HG03066 (cell line): ENCODE results near the gene UBE2E2.
"Not testable (repeated sequence)": the region's sequence is repeated elsewhere in the genome, so short reads cannot be mapped to it uniquely, and the experiment has no call there.

Source experiments
- ATAC-seq: cut with Tn5 transposase; IDR thresholded peaks from one replicate; pipeline ENCODE4 v1.9.1; 2021; ENCODE audit warnings: low read depth; ENCODE audit not compliant: unreplicated experiment

Gene UBE2E2

DNA sequence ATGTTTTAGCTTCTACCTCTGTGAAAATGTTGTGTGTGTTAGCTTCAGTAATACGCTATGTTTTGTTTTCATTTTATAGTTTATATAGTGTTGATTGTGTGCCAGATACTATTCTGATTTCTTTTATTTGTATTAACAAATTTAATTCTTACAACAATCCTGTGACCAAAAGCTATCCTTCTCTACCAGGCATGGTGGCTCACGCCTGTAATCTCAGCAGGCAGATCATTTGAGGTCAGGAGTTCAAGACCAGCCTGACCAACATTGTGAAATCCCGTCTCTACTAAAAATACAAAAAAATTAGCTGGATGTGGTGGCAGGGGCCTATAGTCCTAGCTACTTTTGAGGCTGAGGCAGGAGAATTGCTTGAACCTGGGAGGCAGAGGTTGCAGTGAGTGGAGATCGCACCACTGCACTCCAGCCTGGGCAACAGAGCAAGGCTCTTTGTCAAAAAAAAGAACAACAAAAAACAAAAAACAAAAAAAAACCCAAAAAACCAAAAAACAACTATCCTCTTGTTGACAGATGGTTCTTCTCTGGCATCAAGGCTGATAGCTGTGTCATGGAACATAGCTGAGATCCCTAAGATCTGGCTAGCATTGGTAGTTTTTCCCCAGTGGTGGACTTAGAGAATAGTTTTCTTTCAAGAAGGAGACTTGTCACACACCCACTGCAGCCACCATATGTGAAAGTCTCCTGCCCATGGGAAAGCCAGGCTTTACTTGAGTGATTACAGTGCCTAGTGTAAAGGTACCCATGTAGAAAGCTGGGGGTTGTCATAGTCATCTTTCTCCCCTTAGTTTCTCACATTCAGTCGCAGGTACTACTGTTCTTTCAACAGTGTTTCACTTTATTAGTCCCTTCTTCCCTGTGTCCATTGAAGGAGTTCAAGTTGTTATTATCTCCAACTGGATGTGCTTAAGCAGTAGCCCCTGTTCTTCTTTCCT is 116.5 kb downstream of the UBE2E2 start:
- no peak for ATAC-seq

- ATAC-seq, result no peak
Measured at GRCh38 chr3:23320586-23321570, 117.8 kb downstream of the UBE2E2 start.

- no peak for ATAC-seq
Measured at GRCh38 chr3:23324745-23325144, 121.6 kb downstream of the UBE2E2 start.

DNA sequence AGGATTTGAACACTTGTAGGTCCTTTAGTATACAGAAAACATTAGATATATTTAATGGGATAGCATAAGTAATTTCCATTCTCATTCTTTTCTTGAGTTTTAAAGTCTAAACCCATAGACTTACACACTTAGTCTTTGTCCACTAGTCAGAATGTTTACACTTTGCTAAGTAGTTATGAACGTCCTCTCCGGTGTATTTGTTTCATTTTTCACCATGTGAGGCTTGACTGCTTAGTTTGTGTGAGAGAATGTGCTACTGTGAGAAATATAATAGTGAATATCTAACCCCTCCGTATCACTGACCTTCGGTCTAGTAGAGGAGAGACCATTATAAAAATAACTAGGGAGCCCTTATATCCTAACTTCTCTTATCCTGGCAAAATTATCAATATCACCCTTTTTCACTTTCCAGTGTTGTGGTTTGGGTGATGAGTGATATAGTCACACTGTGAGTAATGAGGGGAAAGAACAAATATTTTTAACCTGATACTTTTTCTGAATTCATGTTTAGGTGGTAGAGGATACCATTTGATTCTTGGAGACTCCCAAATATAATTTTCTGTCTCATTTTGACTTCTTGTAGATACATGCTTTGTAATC is 122.4 kb downstream of the UBE2E2 start:
- ATAC-seq, result peak; percentile 64

- no peak for ATAC-seq
Measured at GRCh38 chr3:23329471-23330105, 126.5 kb downstream of the UBE2E2 start.

DNA sequence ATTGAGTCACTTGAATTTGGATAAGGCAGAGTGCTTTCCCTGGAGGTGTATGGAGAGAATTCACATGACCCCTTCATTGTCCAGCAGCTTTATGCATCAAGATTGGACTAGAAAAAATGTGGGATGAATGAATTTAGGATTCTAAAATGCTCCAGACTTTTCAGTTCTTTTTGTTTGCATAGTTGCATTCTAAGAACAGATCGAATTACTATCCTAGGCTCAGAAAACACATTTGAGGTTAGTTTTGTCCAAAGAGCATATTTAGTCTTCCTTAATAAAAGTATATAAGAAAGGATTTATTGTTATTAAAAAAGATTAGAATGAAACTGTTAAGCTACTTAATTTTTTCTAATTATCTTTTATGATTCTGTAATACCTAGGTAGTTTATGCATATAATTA is 127.4 kb downstream of the UBE2E2 start:
- ATAC-seq, result no peak

- no peak for ATAC-seq
Measured at GRCh38 chr3:23331141-23331935, 128.2 kb downstream of the UBE2E2 start.

- ATAC-seq, result no peak
Measured at GRCh38 chr3:23333633-23334032, 130.5 kb downstream of the UBE2E2 start.

DNA sequence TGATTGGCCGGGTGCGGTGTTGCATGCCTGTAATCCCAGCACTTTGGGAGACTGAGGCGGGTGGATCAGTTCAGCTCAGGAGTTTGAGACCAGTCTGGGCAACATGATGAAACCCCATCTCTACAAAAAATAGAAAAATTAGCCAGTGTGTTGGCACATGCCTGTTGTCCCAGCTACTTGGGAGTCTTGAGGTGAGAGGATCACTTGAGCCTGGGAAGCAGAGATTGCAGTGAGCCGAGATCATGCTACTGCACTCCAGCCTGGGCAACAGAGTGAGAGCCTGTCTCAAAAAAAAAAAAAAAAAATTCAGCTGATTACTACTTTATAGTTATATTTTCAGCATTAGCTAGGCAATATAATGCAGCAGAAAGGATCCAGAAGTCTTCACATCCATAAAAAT is 133.7 kb downstream of the UBE2E2 start:
- ATAC-seq, result not testable (repeated sequence)

DNA sequence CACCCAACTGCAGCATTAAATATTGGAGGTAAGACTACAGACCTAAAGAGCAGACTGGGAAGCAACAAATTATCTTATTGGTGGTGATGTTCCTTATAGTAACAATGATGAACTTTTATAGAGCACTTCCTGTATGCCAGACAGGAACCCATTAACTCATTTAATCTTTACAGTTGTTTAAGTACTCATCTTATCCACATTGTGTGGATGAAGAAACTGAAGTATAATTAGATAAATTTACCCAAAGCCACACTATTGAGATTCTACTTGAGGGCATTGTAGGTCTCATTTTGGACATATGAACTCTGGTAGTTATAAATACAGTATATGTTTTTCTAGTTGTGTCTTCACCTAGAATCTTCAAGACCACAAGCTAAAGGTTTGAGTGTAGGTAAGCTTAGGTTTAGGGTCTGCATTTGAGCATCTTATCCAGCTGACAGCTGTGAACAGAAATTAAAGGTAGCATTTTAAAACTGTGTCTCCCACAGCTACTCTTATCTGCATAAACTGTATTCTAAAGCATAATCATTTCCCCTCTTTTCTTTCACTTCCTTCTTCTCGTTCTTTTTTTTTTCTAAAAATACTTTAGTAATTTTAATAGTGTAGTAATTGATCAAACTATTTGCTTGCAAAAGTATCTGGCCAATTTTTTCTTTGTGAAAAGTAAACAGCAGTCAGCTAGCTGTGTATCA is 138.2 kb downstream of the UBE2E2 start:
- ATAC-seq, result peak; percentile 60

- no peak for ATAC-seq
Measured at GRCh38 chr3:23342343-23342742, 139.2 kb downstream of the UBE2E2 start.

DNA sequence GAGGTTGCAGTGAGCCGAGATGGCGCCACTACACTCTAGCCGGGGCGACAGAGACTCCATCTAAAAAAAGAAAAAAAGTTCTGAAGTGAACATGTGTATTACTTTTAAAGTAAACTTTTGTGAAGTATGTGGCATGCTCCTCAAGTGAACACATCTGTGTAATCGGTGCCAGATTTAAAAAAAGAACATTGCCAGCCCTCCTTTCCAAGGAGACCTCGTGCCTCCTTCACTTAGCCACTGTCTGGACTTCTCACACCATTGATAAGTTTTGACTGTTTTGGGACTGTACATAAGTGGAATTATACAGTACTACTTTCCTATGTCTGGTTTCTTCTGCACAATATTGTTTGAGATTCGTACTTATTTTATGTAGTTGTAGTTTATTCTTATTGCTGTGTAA is 140.4 kb downstream of the UBE2E2 start:
- ATAC-seq, result no peak

DNA sequence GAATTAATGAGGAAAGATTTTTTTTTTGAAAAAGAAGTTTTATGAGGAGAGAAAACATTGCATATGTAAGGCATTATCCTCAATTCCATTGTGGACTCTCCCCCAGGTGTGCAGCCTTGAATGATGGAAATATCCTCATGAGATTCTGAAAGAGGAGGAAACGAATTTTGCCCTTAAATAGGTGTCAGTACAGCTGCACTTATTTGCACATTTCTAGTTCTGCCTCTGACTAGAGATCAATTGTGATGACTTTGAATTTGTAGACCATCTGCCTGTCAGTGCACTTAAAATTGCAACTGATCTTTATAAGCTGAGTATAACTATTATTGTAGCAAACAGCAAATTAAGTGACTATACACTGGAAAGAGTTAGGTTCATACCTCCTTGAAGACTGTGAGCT is 141.8 kb downstream of the UBE2E2 start:
- ATAC-seq, result no peak

DNA sequence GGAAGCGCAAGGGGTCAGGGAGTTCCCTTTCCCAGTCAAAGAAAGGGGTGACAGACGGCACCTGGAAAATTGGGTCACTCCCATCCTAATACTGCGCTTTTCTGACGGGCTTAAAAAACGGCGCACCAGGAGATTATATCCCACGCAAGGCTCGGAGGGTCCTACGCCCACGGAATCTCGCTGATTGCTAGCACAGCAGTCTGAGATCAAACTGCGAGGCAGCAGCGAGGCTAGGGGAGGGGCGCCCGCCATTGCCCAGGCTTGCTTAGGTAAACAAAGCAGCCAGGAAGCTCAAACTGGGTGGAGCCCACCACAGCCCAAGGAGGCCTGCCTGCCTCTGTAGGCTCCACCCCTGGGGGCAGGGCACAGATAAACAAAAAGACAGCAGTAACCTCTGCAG is 146.3 kb downstream of the UBE2E2 start:
- not testable (repeated sequence) for ATAC-seq

DNA sequence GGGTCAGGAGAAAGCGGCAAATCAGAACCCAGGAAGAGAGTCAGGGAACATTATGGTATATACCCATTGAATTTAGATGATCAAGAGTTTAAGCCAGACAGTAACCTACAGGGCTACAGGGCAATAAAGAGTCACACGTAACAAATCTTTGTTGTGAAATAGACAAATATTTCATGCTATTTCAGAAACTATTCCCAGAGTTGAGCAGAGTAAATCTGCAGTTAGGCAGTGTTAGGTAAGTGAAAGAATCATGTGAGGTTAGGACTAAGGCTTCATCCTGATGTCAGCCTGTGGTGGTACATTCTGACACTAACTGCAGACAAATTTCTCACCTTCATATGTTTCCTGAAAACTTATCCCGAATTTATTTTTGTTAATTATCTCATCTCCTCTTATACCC is 153.0 kb downstream of the UBE2E2 start:
- no peak for ATAC-seq

DNA sequence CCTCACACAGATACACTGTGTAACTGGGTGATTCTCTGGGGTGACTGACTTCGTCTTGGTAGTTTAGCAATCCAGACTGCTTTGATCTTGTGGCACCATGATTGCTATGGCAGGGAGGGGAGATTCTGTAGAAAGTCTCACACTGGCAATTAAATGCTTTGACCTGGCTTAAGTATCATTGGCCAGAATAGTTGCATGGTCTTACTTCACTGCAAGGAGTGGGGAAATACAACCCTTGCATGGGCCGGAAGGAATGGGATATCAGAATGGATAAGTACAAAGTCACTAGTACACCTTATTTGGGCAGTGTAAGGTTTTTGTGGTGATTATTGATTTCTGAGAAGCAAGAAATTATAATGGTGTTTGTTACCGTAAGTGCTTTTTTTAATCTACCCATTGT is 153.8 kb downstream of the UBE2E2 start:
- no peak for ATAC-seq

DNA sequence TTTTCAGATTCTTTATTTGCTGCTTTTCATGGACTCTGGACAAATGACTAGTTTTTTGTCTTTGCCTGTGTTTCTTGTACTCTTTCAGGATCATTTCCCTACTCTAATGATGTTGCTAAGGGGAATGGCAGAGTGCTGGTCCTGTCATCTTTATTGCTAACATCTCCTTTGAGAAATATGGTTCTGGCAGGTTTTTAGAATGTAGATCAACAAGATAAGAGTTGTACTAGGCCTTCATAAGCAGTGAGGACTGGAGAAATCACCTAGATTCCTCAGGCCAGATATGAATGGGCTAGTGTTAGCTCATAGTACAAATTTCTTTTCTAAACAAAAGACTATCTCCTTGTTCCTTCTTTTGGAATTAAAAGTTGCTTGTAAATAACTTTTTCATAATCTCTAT is 156.0 kb downstream of the UBE2E2 start:
- no peak for ATAC-seq

- no peak for ATAC-seq
Measured at GRCh38 chr3:23365066-23365465, 161.9 kb downstream of the UBE2E2 start.

- ATAC-seq, result no peak
Measured at GRCh38 chr3:23368731-23369130, 165.6 kb downstream of the UBE2E2 start.
